ENCODE measurements around the gene TEKT2. TPM values are rescaled to one million over a fixed set of nuclear protein-coding genes. Genes with fewer than 3 reads are reported as not detected.

TEKT2 gene
- total and polyA plus RNA-seq, 2 donors (not counting 3 experiments of a cell fraction or from before 2014, with no cell fraction given), result 0.38 to 0.61 TPM

DNA sequence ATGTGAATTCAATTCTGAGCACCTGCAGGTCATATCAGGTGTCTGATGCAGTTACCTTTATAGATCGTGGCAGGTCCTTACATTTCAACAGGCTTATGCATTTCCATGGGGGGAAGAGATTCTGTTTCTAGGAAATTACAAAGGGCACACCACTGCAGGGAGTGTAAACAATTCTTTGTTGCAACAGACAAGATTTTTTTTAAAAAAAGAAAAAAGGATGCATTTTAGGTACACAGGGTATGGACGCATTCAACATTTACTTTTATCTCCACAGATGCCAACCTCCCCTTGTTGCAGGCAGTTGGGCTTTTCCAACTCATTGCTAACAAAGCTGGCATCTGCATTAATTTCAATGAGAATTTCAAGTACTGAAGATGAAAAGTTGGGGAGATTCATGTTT lies 13.5 kb upstream of the TEKT2 start:
- POLR2A ChIA-PET, result no interaction called here
- H3K4me3 ChIP-seq (replicated peaks in 1 of 3; ENCODE audit: insufficient read depth in 1 of 3, low read depth in 1 of 3, low read length in 3 of 3), result no peak overlapping the region
- CTCF ChIA-PET, result no interaction called here
- no peaks in the 10 kb centered on the region for H3K4me1 ChIP-seq (ENCODE audit: control insufficient read depth, extremely low read depth, insufficient read depth, low read length)
- no peak overlapping the region for H3K27ac ChIP-seq (ENCODE audit: insufficient read depth, low read depth, low read length)
- H3K9me1 ChIP-seq (replicated peaks; ENCODE audit: control insufficient read depth, extremely low read depth, insufficient read depth, low read length), result no peaks in the 10 kb centered on the region
- no peaks in the 10 kb centered on the region for H3K36me3 ChIP-seq (ENCODE audit: control insufficient read depth in 2 of 2, extremely low read depth in 1 of 2, insufficient read depth in 2 of 2, low read length in 2 of 2)
- dilution Hi-C loops (cut with MboI; ENCODE audit: extremely low pct_ligation_motif_present, low sequenced_read_pairs) (no loop called here), intact Hi-C loops (cut with micrococcal nuclease) (no loop called here)
- TF ChIP-seq POLR2AphosphoS5 (IDR thresholded peaks at IDR 0.05; ENCODE audit: insufficient read depth, low read depth, low read length) (no peak), POLR2A (IDR thresholded peaks at IDR 0.05; ENCODE audit: low read depth, low read length) (no peak), MYC (IDR thresholded peaks at IDR 0.05; ENCODE audit: low read depth, low read length) (no peak), GATA2 (IDR thresholded peaks at IDR 0.05; ENCODE audit: insufficient read depth, insufficient read length, low read depth, low read length) (no peak), EZH2 (IDR thresholded peaks at IDR 0.05; ENCODE audit: borderline replicate concordance, low read depth, low read length, severe bottlenecking) (no peak), JUN (IDR thresholded peaks at IDR 0.05; ENCODE audit: borderline replicate concordance, insufficient read depth, insufficient read length, low read depth) (no peak), FOS (IDR thresholded peaks at IDR 0.05; ENCODE audit: borderline replicate concordance, insufficient read depth, low read length) (no peak)
- TF ChIP-seq, protein P1, sequence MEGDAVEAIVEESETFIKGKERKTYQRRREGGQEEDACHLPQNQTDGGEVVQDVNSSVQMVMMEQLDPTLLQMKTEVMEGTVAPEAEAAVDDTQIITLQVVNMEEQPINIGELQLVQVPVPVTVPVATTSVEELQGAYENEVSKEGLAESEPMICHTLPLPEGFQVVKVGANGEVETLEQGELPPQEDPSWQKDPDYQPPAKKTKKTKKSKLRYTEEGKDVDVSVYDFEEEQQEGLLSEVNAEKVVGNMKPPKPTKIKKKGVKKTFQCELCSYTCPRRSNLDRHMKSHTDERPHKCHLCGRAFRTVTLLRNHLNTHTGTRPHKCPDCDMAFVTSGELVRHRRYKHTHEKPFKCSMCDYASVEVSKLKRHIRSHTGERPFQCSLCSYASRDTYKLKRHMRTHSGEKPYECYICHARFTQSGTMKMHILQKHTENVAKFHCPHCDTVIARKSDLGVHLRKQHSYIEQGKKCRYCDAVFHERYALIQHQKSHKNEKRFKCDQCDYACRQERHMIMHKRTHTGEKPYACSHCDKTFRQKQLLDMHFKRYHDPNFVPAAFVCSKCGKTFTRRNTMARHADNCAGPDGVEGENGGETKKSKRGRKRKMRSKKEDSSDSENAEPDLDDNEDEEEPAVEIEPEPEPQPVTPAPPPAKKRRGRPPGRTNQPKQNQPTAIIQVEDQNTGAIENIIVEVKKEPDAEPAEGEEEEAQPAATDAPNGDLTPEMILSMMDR (IDR thresholded peaks at IDR 0.05; ENCODE audit: extremely low read depth in 1 of 2, insufficient read depth in 1 of 2, low read depth in 1 of 2, low read length in 2 of 2), result no peak
- TF ChIP-seq, protein P2, sequence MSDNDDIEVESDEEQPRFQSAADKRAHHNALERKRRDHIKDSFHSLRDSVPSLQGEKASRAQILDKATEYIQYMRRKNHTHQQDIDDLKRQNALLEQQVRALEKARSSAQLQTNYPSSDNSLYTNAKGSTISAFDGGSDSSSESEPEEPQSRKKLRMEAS (IDR thresholded peaks at IDR 0.05; ENCODE audit: insufficient read depth, insufficient read length), result no peak
- FAIRE-seq, result no peak
- no peaks in the 10 kb centered on the region for H3K9me3 ChIP-seq (replicated peaks; ENCODE audit: control insufficient read depth, insufficient read depth, low read length)
- H3K27me3 ChIP-seq (ENCODE audit: control insufficient read depth in 2 of 2, insufficient read depth in 2 of 2, low read length in 2 of 2), result no peaks in the 10 kb centered on the region
- no TSS peak for BruUV-seq (replicated peaks)
- no peaks in the 10 kb centered on the region for H4K20me1 ChIP-seq (replicated peaks; ENCODE audit: control insufficient read depth, extremely low read depth, insufficient read depth, low read length)
- H2AFZ ChIP-seq (ENCODE audit: low read depth, low read length), result no peak overlapping the region
- DNase-seq (ENCODE audit: low read depth, low spot score), result no peak
- no peaks in the 10 kb centered on the region for H3K79me2 ChIP-seq (ENCODE audit: control insufficient read depth, insufficient read depth, low read length)
- no peak overlapping the region for H3K9ac ChIP-seq (replicated peaks; ENCODE audit: extremely low read depth, insufficient read depth, low read length)
- H3K4me2 ChIP-seq (ENCODE audit: insufficient read depth, low read length), result no peak overlapping the region
